Mucosa of descending colon (tissue), 3 donors: ENCODE data around the gene TMEM135. TPM values are rescaled to one million over a fixed set of nuclear protein-coding genes. Genes with fewer than 3 reads are reported as not detected.
A peak's percentile ranks its signal among the peaks of the same experiment; 100 is the strongest.

Experiments used
- ATAC-seq: fragments of 200-7000 bp; cut with Tn5 transposase; one replicate; pipeline ENCODE4 v1.9.1; 2020; ENCODE audit warnings: mild to moderate bottlenecking, moderate library complexity
- DNase-seq, 3 donors: peaks; one replicate each; pipeline ENCODE4 v3.0.0-alpha.2; 2020
- H3K36me3 ChIP-seq: fragments of 200-600 bp; one replicate; pipeline ENCODE4 v1.8.0; 2021; ENCODE audit warnings: low read depth, mild to moderate bottlenecking
- H3K4me1 ChIP-seq: fragments of 200-600 bp; one replicate; pipeline ENCODE4 v1.8.0; 2021; ENCODE audit warnings: low read depth, mild to moderate bottlenecking
- H3K4me3 ChIP-seq: fragments of 200-600 bp; one replicate; pipeline ENCODE4 v1.8.0; 2021; ENCODE audit warnings: mild to moderate bottlenecking
- H3K9me3 ChIP-seq: fragments of 200-600 bp; one replicate; pipeline ENCODE4 v1.8.0; 2021; ENCODE audit warnings: mild to moderate bottlenecking
- CTCF ChIP-seq: fragments of 200-600 bp; IDR thresholded peaks from one replicate; pipeline ENCODE4 v1.8.0; 2022; ENCODE audit warnings: antibody characterized with exemption, mild to moderate bottlenecking
- intact Hi-C, 2 donors: fragments of 100-400 bp; cut with DNase I in 1 of 2; cut with micrococcal nuclease in 1 of 2; formaldehyde crosslinking; loops; one replicate each; pipeline versions ENCODE4 v1.11.0 to v1.11.1; 2022; cut with DNase I, micrococcal nuclease
- total RNA-seq, 3 donors: library from RNA; stranded (reverse); fragmentation: NEBNext Ultra II Directional in 2 of 3; extraction: Animal tissue kit (Norgen Biotek cat#: 25700) in 2 of 3; gene quantifications; one replicate each; pipeline versions ENCODE4 v1.2.1 to v1.2.4, GENCODE V29; 2021 to 2023
- donor health status: DM: no; HTN: no; CAD: no; lungs with moderate emphysema.
- donor health status: DM: no; HTN: no; CAD: no.
- donor health status: DM: no; HTN: yes; CAD: no.

TMEM135 gene
- total RNA-seq, 3 donors from 2014 or later = 32.8 to 37.6 (median 37.0) TPM

GRCh38 chr11:87330187-87330601 lies 292.5 kb downstream of the TMEM135 start:
- intact Hi-C loops = no loop called here
- TF ChIP-seq CTCF = no peak
- Histone ChIP-seq H3K9me3 (no peaks in the 10 kb centered on the region), H3K4me3 (no peak overlapping the region), H3K4me1 (no peaks in the 10 kb centered on the region), H3K36me3 (no peaks in the 10 kb centered on the region)
- ATAC-seq = no peak
- DNase-seq = no peak

GRCh38 chr11:87331273-87331672 lies 293.5 kb downstream of the TMEM135 start:
- intact Hi-C loops = no loop called here
- ATAC-seq = no peak
- TF ChIP-seq CTCF = no peak
- no peak for DNase-seq
- peaks cover under 1% of the 10 kb centered on the region for H3K9me3 ChIP-seq
- H3K4me3 ChIP-seq = no peak overlapping the region
- no peaks in the 10 kb centered on the region for H3K4me1 ChIP-seq
- no peaks in the 10 kb centered on the region for H3K36me3 ChIP-seq

DNA sequence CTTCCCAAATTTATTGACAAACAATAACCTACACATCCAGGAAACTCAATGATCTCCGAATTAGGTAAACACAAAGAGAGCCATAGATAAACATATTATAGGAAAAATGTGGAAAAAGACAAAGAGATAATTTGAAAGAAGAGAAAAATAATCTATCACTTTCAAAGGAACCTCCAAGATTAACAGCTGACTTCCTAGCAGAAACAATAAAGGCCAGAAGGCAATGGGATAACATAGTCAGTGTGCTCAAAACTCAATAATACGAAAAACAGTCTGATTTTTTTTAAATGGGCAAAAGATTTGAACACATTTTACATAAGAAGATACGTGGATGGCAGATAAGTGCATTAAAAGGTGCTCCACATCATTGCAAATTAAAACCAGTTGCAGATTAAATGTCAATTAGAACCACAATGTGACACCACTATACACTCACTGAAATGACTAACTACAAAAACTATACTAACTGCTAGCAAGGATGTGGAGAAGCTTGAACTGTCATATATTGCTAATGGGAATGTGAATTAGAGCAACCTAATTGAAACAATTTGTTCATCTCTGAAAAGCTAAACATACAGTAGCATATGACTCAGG lies 300.4 kb downstream of the TMEM135 start:
- peaks cover 32% of the 10 kb centered on the region for H3K9me3 ChIP-seq
- DNase-seq (no peak), ATAC-seq (no peak)
- no peak for TF ChIP-seq CTCF
- H3K4me1 ChIP-seq = no peaks in the 10 kb centered on the region
- no peaks in the 10 kb centered on the region for H3K36me3 ChIP-seq
- no peak overlapping the region for H3K4me3 ChIP-seq
- intact Hi-C loops = no loop called here

DNA sequence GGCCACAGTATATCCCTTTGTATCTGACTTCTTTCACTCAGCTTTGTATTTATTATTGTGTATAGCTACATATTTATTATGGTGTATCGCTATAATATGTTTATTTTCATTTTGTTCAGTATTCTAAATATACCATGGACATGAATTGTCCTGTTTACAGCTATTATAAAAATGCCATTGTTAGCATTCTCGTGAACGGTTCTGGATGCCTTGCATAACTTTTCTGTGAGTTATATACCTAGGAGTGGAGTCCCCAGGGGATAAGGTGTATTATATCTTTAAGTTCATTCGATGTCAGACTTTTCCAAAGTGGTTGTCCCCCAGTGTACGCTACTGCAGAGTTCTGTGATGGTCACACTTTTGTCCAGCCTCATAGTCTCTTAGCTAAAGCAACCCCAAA lies 301.7 kb downstream of the TMEM135 start:
- Histone ChIP-seq H3K4me1 (no peaks in the 10 kb centered on the region), H3K4me3 (no peak overlapping the region), H3K36me3 (no peaks in the 10 kb centered on the region), H3K9me3 (peaks cover 32% of the 10 kb centered on the region)
- no peak for DNase-seq
- no peak for ATAC-seq
- intact Hi-C loops = no loop called here
- no peak for TF ChIP-seq CTCF

- Histone ChIP-seq H3K9me3 (no peaks in the 10 kb centered on the region), H3K4me1 (peaks cover 6% of the 10 kb centered on the region), H3K36me3 (no peaks in the 10 kb centered on the region), H3K4me3 (no peak overlapping the region)
- DNase-seq (no peak), ATAC-seq (no peak)
- intact Hi-C loops = no loop called here
- TF ChIP-seq CTCF = no peak
These were observed 309.7 kb downstream of the TMEM135 start for GRCh38 chr11:87347441-87347840.

DNA sequence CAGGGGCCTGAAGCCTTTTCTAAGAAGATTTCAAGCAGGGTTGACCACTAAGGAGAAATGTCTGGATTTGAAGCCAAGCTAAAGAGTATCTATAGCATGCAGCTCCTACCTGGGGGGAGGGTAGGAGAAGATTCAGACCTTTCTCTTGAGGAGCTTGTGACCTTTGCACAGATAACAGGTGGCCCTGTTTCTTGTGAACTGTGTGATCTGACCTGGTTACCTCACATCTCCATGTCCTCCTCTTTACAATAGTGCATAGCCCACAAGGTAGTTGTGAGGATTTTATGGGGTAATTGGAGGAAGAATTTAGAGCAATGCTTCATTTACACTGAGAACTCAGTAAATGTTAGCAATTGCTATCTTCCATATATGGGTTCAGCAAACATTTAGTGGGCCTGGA lies 310.1 kb downstream of the TMEM135 start:
- TF ChIP-seq CTCF = no peak
- no peaks in the 10 kb centered on the region for H3K9me3 ChIP-seq
- no peak overlapping the region for H3K4me3 ChIP-seq
- peaks cover 10% of the 10 kb centered on the region for H3K4me1 ChIP-seq
- intact Hi-C loops = no loop called here
- H3K36me3 ChIP-seq = no peaks in the 10 kb centered on the region
- ATAC-seq (peak; percentile 66), DNase-seq (peak in 1 of 3 donors; percentile 19)
